GM10248 (cell line): ENCODE data around the gene CD151.

Experiments
- CTCF ChIA-PET: fragments of 300-600 bp; sonication (Branson Sonifier 250); formaldehyde crosslinking; extraction: SDS; loops from one replicate; lab custom pipeline; 2021; ENCODE audit warnings: antibody characterized with exemption; lab: Yijun Ruan, JAX
- POLR2A ChIA-PET: fragments of 350-650 bp; sonication (Branson Sonifier 250); formaldehyde crosslinking; extraction: SDS; loops from one replicate; lab custom pipeline; 2020; ENCODE audit warnings: antibody characterized with exemption; lab: Yijun Ruan, JAX
- DNase-seq: peaks from one replicate; pipeline ENCODE4 v3.0.0; 2012; ENCODE audit errors: extremely low spot score
- CTCF ChIP-seq: IDR thresholded peaks from 2 replicates; pipeline ENCODE4 v1.5.1; 2012; ENCODE audit warnings: mild to moderate bottlenecking, low read depth; ENCODE audit errors: extremely low read depth, missing control alignments, control extremely low read depth

CD151 gene

GRCh38 chr11:844693-845644 lies 12.2 kb downstream of the CD151 start:
- ChIA-PET POLR2A (no interaction called here), CTCF (interaction anchor here (1.2 kb wide), 1 partner anchor 207 kb away, joined by 5 read pairs; no protein-coding TSS in a partner anchor)
- peak; percentile 63 for DNase-seq
- TF ChIP-seq CTCF: no peak

GRCh38 chr11:845872-846495 lies 13.2 kb downstream of the CD151 start:
- no peak for DNase-seq
- CTCF ChIA-PET: interaction anchor here (1.1 to 3.7 kb wide), 4 partner anchors 8 to 205 kb away, joined by 3 to 48 read pairs (median 10); no protein-coding TSS in a partner anchor
- POLR2A ChIA-PET: no interaction called here
- TF ChIP-seq CTCF: no peak

GRCh38 chr11:846496-847098 lies 13.8 kb downstream of the CD151 start:
- CTCF ChIA-PET: interaction anchor here (1.1 to 3.7 kb wide), 9 partner anchors 8 to 204 kb away, joined by 3 to 48 read pairs (median 7); no protein-coding TSS in a partner anchor
- POLR2A ChIA-PET: no interaction called here
- no peak for TF ChIP-seq CTCF
- no peak for DNase-seq

GRCh38 chr11:847876-848275 lies 15.1 kb downstream of the CD151 start:
- no peak for TF ChIP-seq CTCF
- ChIA-PET POLR2A (no interaction called here), CTCF (interaction anchor here (0.8 to 3.7 kb wide), 23 partner anchors 8 to 206 kb away, joined by 3 to 48 read pairs (median 5); no protein-coding TSS in a partner anchor)
- no peak for DNase-seq

- peak; percentile 95 for TF ChIP-seq CTCF
- peak; percentile 86 for DNase-seq
- POLR2A ChIA-PET: no interaction called here
- CTCF ChIA-PET: interaction anchor here (0.6 to 3.7 kb wide), 22 partner anchors 8 to 206 kb away, joined by 3 to 48 read pairs (median 5); no protein-coding TSS in a partner anchor
Measured at GRCh38 chr11:848380-848931, 15.7 kb downstream of the CD151 start.
